Measurements from ENCODE around the gene HTRA2. TPM values are rescaled to one million over a fixed set of nuclear protein-coding genes. Genes with fewer than 3 reads are reported as not detected.

The HTRA2 gene
- total RNA-seq, 1 experiment from 2014 or later = 46.3 TPM

Other genes starting within 250 kb of the HTRA2 start
- 0.08 TPM in 1 of 2 replicates, not detected in the other for gene SLC4A5, start 186.5 kb upstream of the HTRA2 start, total RNA-seq (2014; rRNA removed; shearing (Covaris generic))
- 113 TPM in 2 replicates for gene DCTN1, start 149.6 kb upstream of the HTRA2 start, total RNA-seq (2014; rRNA removed; shearing (Covaris generic))
- 0.43 and 0.48 TPM in 2 replicates for gene C2orf81, start 108.3 kb upstream of the HTRA2 start, total RNA-seq (2014; rRNA removed; shearing (Covaris generic))
- 28.3 and 33.1 TPM in 2 replicates for gene WDR54, start 108.2 kb upstream of the HTRA2 start, total RNA-seq (2014; rRNA removed; shearing (Covaris generic))
- 47.4 and 50.4 TPM in 2 replicates for gene RTKN, start 88.0 kb upstream of the HTRA2 start, total RNA-seq (2014; rRNA removed; shearing (Covaris generic))
- 9.0 and 14.2 TPM in 2 replicates for gene INO80B, start 74.8 kb upstream of the HTRA2 start, total RNA-seq (2014; rRNA removed; shearing (Covaris generic))
- 40.7 and 40.8 TPM in 2 replicates for gene WBP1, start 71.5 kb upstream of the HTRA2 start, total RNA-seq (2014; rRNA removed; shearing (Covaris generic))
- 51.7 and 52.8 TPM in 2 replicates for gene MOGS, start 64.6 kb upstream of the HTRA2 start, total RNA-seq (2014; rRNA removed; shearing (Covaris generic))
- gene MRPL53, start 57.3 kb upstream of the HTRA2 start, total RNA-seq (2014; rRNA removed; shearing (Covaris generic)) = 49.6 and 62.0 TPM in 2 replicates
- gene CCDC142, start 46.9 kb upstream of the HTRA2 start, total RNA-seq (2014; rRNA removed; shearing (Covaris generic)) = 22.0 and 24.0 TPM in 2 replicates
- 14.9 and 21.0 TPM in 2 replicates for gene TTC31, start 46.9 kb upstream of the HTRA2 start, total RNA-seq (2014; rRNA removed; shearing (Covaris generic))
- 0.58 and 1.3 TPM in 2 replicates for gene LBX2, start 30.3 kb upstream of the HTRA2 start, total RNA-seq (2014; rRNA removed; shearing (Covaris generic))
- gene PCGF1, start 22.2 kb upstream of the HTRA2 start, total RNA-seq (2014; rRNA removed; shearing (Covaris generic)) = 23.8 and 30.5 TPM in 2 replicates
- gene TLX2, start 15.5 kb upstream of the HTRA2 start, total RNA-seq (2014; rRNA removed; shearing (Covaris generic)) = not detected in 2 replicates
- 0.30 and 0.61 TPM in 2 replicates for gene DQX1, start 3.7 kb upstream of the HTRA2 start, total RNA-seq (2014; rRNA removed; shearing (Covaris generic))
- 125 and 132 TPM in 2 replicates for gene AUP1, start 227 bp upstream of the HTRA2 start, total RNA-seq (2014; rRNA removed; shearing (Covaris generic))
- gene LOXL3, start 24.0 kb downstream of the HTRA2 start, total RNA-seq (2014; rRNA removed; shearing (Covaris generic)) = 16.8 and 19.0 TPM in 2 replicates
- 1.7 and 4.4 TPM in 2 replicates for gene DOK1, start 24.8 kb downstream of the HTRA2 start, total RNA-seq (2014; rRNA removed; shearing (Covaris generic))
- not detected in 2 replicates for gene M1AP, start 118.4 kb downstream of the HTRA2 start, total RNA-seq (2014; rRNA removed; shearing (Covaris generic))
- gene SEMA4F, start 124.3 kb downstream of the HTRA2 start, total RNA-seq (2014; rRNA removed; shearing (Covaris generic)) = 3.9 and 5.6 TPM in 2 replicates